ENCODE results near the gene NUTF2.

NUTF2 gene

DNA sequence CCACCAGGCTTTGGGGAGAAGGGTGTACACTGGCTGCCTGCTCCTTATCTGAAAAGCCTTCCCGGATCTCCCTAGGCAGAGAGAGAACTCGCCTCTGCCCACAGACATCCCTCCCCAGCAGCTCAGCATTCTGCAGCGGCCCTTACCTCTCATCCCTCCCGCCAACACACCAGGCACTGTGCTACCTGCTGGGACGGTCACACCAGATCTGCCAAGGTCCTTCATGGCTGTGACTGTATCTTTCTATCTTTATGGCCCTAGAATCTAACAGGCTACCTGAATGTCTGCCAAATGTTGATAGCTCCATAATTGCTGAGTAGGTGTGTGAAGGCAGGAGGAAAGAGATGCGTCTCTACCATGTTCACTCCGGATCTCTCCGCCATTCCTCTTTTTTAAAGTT is 32.2 kb upstream of the NUTF2 start:
- Histone ChIP-seq H3K36me3 (replicated peaks) (no peaks in the 10 kb centered on the region), H3K27ac (no peak overlapping the region), H3K27me3 (replicated peaks) (no peaks in the 10 kb centered on the region), H3K4me3 (ENCODE audit: low read depth, low read length) (no peak overlapping the region)
- DNase-seq = no peak
- TF ChIP-seq, protein P1, sequence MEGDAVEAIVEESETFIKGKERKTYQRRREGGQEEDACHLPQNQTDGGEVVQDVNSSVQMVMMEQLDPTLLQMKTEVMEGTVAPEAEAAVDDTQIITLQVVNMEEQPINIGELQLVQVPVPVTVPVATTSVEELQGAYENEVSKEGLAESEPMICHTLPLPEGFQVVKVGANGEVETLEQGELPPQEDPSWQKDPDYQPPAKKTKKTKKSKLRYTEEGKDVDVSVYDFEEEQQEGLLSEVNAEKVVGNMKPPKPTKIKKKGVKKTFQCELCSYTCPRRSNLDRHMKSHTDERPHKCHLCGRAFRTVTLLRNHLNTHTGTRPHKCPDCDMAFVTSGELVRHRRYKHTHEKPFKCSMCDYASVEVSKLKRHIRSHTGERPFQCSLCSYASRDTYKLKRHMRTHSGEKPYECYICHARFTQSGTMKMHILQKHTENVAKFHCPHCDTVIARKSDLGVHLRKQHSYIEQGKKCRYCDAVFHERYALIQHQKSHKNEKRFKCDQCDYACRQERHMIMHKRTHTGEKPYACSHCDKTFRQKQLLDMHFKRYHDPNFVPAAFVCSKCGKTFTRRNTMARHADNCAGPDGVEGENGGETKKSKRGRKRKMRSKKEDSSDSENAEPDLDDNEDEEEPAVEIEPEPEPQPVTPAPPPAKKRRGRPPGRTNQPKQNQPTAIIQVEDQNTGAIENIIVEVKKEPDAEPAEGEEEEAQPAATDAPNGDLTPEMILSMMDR (IDR thresholded peaks at IDR 0.05; ENCODE audit: low read depth, low read length, missing control alignments) = no peak
- in situ Hi-C loops (cut with HindIII; ENCODE audit: low pct_ligation_motif_present, low sequenced_read_pairs) = loop anchor here (25.0 kb wide), 1 partner anchor 98 kb away; no protein-coding TSS in a partner anchor

DNA sequence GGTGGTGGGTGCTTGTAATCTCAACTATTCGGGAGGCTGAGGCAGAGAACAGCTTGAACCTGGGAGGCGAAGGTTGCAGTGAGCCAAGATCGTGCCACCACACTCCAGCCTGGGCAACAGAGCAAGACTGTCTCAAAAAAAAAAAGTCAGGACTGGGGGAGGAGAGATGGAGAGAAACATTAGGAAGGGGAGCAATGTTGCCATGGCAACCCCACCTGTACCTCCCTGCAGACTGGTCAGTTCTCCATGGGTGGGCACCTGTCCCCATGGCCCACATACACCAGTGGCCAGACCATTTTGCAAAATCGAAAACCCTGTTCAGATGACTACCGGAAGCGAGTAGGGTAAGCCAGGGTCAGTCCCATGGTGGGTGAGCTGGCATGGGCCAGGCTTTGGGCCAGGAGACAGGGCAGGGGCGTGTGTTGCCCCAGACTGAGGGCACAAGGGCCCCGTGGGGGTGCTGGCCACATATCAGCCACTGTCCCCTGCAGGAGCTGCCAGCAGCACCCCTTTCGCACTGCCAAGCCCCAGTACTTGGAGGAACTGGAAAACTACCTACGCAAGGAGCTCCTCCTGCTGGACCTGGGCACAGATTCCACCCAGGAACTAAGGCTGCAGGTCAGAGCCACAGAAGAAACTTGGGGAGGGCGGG is 26.0 kb upstream of the NUTF2 start:
- in situ Hi-C loops (cut with HindIII; ENCODE audit: low pct_ligation_motif_present, low sequenced_read_pairs) = loop anchor here (25.0 kb wide), 1 partner anchor 92 kb away; no protein-coding TSS in a partner anchor
- H3K4me3 ChIP-seq (ENCODE audit: low read depth, low read length) = no peak overlapping the region
- H3K36me3 ChIP-seq (replicated peaks) = no peaks in the 10 kb centered on the region
- H3K27ac ChIP-seq = no peak overlapping the region
- no peaks in the 10 kb centered on the region for H3K27me3 ChIP-seq (replicated peaks)
- no peak for DNase-seq
- TF ChIP-seq, protein P1 (IDR thresholded peaks at IDR 0.05; ENCODE audit: low read depth, low read length, missing control alignments) = no peak

DNA sequence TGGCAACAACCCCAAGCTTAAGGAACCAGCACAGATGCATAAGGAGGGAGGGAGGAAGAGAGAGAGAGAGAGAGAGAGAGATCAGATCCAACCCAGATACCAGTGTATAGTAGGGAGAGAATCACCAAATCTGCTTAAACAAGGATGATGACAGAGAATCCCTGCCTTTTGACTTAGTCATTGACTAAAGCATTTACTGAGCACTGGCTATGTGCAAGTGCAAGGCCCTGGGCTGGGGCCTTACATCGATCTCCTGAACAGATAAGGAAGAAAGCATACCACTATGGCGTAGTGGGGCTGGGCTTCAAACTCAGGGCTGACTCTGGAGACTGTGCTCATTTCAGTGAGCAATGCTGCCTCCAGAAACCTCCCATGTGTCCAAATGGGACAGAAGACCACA is 24.2 kb upstream of the NUTF2 start:
- peak; percentile 25 for DNase-seq
- peaks cover 7% of the 10 kb centered on the region for H3K36me3 ChIP-seq (replicated peaks)
- in situ Hi-C loops (cut with HindIII; ENCODE audit: low pct_ligation_motif_present, low sequenced_read_pairs) = loop anchor here (25.0 kb wide), 1 partner anchor 90 kb away; no protein-coding TSS in a partner anchor
- no peak overlapping the region for H3K27ac ChIP-seq
- TF ChIP-seq, protein P1 (IDR thresholded peaks at IDR 0.05; ENCODE audit: low read depth, low read length, missing control alignments) = no peak
- H3K27me3 ChIP-seq (replicated peaks) = no peaks in the 10 kb centered on the region
- H3K4me3 ChIP-seq (ENCODE audit: low read depth, low read length) = no peak overlapping the region

DNA sequence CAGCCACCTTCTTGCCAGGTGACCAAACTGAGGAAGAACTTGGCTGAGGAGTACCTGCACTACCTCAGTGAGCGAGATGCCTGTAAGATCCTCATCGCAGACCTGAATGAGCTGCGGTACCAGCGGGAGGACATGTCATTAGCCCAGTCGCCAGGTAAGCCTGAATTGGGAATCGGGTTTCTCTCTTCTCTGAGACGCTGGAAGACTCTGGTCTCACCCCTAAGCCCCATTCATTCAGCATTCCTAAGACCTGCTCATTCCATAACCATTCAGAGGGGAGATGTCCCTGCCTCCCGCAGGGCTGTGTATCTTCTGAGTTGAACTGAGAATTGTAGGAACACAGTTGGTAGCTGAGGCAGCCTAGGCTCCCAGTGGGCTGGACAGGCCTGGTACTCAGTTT is 21.6 kb upstream of the NUTF2 start:
- no peaks in the 10 kb centered on the region for H3K27me3 ChIP-seq (replicated peaks)
- no peak overlapping the region for H3K4me3 ChIP-seq (ENCODE audit: low read depth, low read length)
- peaks cover 32% of the 10 kb centered on the region for H3K36me3 ChIP-seq (replicated peaks)
- TF ChIP-seq, protein P1 (IDR thresholded peaks at IDR 0.05; ENCODE audit: low read depth, low read length, missing control alignments) = no peak
- DNase-seq = no peak
- no peak overlapping the region for H3K27ac ChIP-seq
- in situ Hi-C loops (cut with HindIII; ENCODE audit: low pct_ligation_motif_present, low sequenced_read_pairs) = no loop called here

DNA sequence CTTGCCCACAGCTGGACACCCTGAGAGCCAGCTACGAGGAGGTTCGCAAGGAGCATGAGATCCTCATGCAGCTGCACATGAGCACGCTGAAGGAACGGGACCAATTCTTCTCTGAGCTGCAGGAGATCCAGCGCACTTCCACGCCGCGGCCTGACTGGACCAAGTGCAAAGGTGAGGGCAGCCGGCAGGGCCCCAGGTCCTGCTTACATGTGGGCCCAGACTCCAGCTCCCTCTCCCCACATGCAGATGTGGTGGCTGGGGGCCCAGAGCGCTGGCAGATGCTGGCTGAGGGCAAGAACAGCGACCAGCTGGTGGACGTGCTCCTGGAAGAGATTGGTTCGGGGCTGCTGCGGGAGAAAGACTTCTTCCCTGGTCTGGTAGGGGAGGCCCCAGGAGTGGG is 20.8 kb upstream of the NUTF2 start:
- in situ Hi-C loops (cut with HindIII; ENCODE audit: low pct_ligation_motif_present, low sequenced_read_pairs) = no loop called here
- Histone ChIP-seq H3K27me3 (replicated peaks) (no peaks in the 10 kb centered on the region), H3K27ac (no peak overlapping the region), H3K4me3 (ENCODE audit: low read depth, low read length) (no peak overlapping the region), H3K36me3 (replicated peaks) (peaks cover 38% of the 10 kb centered on the region)
- TF ChIP-seq, protein P1 (IDR thresholded peaks at IDR 0.05; ENCODE audit: low read depth, low read length, missing control alignments) = no peak
- DNase-seq = no peak

DNA sequence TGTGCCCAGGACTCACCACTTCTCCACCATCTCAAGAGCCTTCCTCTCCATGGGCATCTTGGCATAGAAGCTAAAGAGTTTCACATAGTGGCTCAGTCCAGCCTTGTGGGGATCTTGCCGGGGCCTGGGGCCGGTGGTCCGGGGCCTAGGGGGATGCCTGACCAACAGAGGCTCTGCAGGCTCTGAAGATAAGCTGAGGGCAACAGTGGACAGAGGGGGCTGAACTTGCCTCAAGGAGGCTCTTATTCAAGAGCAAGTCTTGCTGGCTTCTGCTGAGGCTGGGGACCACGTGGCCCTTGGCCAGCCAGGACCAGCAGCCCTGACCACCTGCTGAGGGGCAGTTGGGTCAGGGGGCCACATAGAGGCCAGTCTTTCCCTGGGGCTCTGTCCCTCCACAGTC is 18.1 kb upstream of the NUTF2 start:
- Histone ChIP-seq H3K27me3 (replicated peaks) (no peaks in the 10 kb centered on the region), H3K36me3 (replicated peaks) (peaks cover 52% of the 10 kb centered on the region), H3K27ac (no peak overlapping the region), H3K4me3 (ENCODE audit: low read depth, low read length) (no peak overlapping the region)
- TF ChIP-seq, protein P1 (IDR thresholded peaks at IDR 0.05; ENCODE audit: low read depth, low read length, missing control alignments) = no peak
- in situ Hi-C loops (cut with HindIII; ENCODE audit: low pct_ligation_motif_present, low sequenced_read_pairs) = no loop called here
- DNase-seq = no peak
